ENCODE measurements around the gene CASZ1.
A peak's percentile ranks its signal among the peaks of the same experiment; 100 is the strongest.

Gene CASZ1

DNA sequence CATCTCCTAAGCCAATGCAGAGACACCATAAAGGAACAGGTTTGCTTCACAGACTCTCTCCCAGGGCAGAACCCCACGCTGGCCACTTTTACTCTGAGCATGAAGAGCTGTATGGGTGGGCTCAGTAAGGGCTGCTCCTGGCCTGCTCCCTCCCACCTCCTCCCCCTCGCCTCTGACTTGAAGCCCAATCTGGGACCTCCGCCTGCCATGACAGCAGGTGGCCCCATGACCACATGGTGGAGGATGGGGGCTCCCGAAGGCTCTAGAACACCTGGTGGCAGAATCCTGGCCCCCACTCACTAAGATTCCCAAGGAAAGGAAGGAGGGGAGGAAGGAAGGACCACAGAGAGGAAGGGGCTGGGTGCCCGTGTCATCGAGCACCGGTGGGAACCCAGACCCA is 23.7 kb downstream of the CASZ1 start:
- DNase-seq: no peak

DNA sequence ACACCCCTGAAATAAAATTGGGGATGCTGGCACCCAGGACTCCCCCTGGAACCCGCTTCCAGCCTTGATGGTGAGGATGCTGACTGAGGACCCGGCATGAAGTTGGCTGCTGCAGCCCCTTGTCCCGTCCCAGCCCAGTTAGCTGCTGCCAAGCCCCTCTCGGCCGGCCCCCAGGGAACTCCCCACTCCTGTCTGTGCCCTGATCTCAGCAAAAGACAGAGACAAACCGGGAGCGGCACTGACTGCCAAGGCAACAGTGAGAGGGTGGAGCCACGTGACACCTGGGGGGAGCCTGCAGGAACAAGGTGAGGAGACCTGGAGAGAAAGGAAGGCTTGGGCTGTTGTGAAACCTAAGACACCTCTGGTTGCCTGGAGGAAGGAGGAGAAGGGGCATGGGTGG is 24.7 kb downstream of the CASZ1 start:
- no peak for DNase-seq

DNA sequence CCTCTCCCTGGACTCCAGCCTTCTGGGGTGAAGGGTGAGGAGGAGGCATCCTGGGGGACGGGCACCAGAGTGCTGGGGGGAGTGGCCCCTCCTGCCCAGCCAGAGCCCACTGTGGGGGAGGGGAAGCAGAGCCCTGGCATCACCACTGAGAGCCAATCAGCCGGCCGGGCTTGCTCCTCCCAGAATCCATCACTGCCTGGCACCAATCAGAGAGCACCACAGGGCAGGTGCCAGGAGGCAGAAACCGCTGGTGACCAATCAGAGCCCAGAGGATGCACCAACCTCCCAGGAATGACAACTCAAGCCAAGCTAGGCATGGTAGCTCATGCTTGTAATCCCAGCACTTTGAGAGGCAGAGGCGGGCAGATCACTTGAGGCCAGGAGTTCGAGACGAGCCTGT is 27.9 kb downstream of the CASZ1 start:
- no peak for DNase-seq

DNA sequence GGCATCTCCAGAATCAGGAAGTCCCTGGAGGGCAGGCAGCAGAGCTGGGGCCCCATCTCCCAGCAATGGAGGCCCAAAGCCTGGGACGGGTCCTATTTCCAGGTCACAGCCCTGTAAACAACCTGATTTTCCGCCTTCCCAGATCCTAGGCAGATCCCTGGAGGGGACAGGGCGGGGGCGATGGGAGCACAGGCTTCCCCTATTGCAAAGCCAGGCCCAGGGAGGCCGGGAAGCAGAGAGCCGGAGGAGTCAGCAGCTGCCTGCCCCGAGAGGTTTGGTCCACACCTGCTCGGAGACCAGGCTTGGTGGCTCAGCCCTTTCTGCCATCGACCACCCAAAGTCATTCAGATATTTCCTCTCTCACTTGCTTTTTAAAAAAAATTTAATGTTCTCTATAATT is 29.2 kb downstream of the CASZ1 start:
- DNase-seq: no peak

DNA sequence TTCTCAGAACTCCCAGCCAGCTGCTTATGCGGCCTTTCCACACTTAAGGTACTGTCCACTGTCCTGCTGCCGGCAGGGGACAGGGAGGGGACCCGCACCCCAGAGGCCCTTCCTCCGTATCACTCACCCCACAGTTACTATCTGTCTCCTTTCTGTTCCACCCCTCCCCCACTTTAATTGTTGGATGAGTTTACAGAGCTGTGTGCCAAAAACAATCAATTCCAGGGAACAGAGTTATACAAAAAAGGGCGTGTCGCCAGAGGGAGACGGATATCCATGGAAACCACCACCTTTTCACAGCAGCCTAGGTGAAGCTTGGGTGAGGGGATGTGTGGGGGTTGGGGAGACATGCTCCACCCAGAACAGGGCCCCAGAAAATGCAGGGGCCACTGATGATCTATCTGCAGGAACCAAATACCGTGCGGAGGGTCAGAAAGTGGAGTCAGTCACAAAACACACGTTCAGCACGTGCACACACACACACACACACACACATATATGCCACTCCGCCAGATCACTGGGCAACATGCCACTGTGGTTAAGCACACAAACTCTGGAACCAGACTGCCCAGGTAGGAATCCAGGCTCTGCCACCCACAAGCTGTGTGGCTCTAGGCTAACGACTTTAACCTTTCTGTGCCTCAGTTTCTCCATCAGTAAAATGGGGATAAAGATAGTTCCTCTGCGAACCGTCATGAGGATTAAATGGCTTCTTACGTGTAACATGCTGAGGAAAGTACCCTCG is 30.5 kb downstream of the CASZ1 start:
- DNase-seq: peak; percentile 11

DNA sequence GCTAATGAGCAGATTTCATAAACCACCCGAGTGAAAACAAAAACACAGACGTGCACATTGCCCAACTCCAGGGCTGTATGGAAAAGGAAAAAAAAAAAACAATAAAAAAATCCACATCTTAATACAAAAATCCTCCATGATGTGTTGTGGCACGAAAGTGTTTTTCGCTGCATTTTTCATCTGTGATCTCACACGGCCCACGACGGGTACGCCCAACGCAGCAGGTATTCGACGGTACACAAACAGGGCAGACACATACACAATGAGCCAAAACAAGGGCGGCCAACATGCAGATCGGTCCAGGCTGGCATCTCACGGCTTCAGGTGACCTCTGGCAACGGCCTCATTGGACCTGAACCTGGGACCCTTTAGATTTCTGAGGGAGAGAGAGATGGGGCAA is 31.1 kb downstream of the CASZ1 start:
- no peak for DNase-seq

DNA sequence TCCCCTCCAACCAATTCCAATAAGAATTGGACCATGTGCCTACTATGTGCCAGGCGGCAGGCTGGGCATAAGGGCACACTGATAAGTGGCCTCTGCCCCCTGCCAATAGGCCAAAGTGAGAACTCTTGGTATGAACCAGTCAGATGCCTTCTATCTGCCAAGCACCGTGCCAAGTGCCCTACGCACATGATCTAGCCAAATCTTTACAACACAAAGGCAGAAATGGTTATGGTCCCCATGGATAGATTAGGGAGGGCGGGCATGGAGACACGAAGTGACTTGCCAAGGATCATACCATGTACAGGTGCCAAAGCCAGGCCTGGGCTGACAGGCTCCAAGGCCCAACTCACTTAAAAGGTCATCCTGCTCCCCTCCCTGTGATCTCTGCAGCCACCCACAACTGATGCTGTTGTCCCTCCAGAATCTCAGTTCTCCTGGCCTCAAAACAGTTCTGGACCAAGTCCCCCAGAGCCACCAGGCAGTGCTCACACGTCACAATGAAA is 32.1 kb downstream of the CASZ1 start:
- DNase-seq: no peak

DNA sequence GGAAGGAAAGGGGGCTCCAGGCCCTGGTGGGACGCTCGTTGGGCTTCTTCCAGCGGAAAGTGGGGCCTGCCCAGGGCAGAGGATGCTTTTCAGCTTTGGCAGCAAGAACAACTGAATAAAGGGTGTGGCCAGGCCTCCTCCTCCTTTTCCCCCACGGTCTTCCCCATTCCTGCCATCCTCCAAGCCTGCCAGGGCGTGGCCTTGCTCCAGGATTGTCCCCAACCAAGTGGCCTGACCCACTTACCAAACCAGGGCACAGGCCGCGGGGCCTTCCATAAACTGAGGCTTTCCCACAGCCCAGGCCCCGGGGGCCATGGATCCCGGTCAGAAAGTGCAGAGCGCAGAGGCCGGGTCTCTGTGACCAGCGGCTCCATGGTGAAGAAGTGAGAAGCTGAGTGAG is 33.6 kb downstream of the CASZ1 start:
- no peak for DNase-seq

DNA sequence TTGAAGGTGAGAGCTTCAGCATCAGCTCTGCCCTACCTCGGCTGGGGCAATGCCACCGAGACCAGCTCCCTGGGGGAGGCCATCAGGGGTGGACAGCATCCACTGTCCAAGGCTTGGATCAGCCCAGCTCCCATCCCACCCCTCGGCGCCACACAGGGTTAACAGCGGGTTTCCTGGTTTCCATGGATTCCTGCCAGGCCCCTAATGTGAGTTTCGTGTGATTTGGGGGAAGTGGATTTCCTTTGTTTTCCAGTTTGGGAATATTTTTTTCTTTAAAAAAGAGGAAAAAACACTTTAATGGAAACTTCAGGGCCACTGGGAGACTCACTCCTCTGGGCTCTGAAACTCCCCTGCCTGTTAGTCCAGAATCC is 34.3 kb downstream of the CASZ1 start:
- no peak for DNase-seq

DNA sequence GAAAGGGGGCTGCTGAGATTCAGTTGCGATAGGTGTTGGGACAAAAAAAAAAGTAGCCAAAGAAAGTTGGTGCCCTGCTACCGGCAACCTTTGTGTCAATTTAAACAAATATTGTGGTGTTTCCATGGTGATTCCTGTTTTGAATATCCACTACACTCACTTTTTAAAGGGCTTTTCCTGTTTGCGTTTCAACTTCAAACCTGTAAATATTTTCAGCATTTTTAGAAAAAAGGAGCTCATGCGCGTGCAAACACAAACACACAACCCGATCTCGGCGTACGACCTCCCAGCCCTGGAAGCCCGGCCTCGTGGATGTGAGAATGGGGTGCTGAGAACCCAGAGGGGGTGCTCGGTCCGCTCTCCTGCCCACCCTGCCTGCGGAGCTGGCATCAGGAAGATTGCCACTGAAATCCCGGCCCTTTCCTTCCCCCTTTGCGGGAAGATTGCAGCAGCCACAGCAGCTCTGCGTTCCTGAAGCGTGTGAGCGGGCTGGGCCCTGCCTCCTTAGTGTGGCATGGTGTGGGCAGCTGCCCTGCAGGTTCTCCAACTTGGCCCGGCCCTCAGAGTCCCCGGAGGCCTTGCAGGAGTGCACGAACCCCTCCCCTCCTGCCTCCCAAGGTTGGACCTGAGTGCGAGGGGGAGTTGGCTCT is 34.8 kb downstream of the CASZ1 start:
- DNase-seq: no peak

DNA sequence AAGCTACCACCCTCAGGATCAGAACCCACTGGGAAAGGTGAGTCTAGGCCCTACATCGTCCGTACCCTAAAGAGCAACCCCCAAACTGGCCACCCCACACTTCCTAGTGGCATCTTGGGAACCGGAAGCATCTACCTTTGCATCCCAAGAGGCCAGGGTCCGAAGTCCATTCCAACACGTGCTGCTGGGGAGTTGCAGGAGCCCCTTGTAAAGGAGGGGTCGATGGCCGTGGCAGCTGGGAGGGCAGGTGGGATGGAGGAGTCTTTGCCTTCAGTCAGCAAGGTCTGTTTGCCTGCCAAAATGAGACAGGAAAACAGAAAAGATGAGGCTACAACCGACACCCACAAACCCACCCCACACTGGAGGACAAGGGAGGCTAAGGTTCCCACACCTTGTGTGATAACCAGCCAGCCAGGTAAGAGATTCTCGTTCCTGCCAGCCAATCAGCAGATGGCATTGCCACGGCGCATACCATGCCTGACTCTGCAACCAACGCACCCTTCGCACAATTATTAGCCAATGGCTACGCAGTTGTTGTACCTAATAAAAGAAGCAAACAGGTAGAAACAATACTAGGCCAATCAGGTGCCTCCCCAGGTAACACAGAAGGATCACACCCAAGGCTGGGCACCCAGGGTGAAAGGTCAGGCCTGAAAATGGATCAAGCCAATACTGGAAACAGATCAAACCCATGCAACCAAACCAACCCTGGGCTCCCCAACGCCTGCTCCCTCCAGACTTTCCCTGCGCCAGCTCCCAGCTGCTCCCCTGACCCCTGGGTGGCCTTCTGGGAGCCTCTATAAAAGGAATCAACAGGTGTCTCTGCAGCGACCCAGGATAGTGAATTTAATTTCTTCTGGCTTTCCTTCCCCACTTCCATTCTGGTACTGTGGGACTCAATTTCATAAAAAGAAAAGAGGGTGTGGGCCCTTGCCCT is 35.6 kb downstream of the CASZ1 start:
- DNase-seq: no peak

DNA sequence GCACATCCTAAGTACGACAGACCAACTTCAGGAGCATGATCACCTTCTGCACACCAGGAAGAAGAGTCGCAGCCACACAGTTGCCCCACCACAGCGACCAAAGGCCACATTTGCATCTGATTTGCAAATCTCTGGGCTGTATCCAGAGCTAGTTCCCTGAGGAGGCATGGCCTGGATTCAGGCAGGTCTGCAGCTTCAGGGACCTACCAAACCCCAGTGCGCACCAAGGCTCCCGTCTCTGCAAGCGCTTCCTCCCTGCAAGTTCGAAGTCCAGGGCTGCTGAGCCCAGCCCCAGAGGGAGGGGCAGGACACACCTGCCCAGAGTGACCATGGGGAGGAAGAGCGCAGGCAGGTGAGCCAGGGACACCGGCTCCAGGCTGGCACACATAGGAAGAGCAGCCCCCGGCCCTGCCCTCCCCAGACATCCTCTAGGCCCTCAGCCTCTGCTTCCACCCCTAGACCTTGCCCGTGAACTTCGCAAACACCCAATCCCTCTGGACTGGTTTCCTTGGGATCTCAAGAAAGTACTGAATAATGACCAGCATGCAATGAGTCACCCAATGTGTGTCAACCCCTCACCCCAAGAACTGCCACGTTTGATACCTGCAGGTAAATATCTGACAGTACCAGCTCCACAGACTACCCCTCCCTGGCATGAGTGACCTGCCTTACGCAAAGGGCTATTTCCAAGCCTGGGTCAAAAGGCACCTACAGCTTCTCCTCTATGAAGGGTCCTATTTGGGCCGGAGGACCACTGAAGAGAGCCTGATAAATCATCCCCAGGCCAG is 36.8 kb downstream of the CASZ1 start:
- DNase-seq: no peak

DNA sequence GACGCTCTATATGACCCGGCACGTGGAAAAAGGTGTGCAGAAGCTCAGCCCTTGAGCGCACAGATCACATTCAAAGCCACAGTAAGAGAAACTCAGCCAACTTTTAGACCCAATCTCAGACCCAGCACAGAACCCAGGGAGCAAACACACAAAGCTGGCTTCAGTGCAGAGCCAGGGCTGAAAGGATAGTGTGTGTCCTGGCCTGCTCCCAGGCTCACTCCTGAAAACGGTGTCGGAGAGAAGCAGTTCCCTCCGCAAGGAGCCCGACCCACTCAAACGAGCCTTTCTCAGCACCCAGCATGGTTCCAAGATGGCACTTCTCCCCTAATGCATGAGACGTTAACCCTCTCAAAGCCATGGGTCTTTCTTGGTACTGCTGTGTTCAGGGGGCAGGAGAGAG is 39.6 kb downstream of the CASZ1 start:
- no peak for DNase-seq

DNA sequence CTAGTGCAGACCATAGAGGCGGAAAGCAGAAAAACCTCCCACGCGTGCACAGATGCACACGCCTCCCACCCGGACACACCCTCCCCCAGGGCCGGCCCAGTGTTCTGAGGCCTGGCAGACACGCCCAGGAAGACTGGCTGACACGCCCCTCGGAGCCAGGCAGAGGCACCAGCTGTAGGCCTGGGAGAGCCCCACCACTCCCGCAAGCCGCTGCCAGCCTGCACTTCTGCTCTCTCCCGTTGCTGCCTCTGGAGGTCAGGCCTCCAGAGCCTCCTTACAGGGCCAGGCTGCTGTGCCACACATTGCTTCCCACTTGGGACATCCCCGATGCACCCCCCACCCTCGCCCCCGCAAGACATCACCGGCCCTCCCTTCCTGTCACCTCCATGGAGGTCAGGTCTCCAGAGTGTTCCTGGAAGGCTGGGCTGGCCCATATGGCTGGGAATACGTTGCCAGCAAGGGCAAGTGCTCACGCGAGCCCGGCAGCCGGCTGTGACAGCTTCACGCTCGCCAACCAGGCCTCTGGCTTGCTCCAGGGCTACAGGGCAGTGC is 40.4 kb downstream of the CASZ1 start:
- DNase-seq: no peak

DNA sequence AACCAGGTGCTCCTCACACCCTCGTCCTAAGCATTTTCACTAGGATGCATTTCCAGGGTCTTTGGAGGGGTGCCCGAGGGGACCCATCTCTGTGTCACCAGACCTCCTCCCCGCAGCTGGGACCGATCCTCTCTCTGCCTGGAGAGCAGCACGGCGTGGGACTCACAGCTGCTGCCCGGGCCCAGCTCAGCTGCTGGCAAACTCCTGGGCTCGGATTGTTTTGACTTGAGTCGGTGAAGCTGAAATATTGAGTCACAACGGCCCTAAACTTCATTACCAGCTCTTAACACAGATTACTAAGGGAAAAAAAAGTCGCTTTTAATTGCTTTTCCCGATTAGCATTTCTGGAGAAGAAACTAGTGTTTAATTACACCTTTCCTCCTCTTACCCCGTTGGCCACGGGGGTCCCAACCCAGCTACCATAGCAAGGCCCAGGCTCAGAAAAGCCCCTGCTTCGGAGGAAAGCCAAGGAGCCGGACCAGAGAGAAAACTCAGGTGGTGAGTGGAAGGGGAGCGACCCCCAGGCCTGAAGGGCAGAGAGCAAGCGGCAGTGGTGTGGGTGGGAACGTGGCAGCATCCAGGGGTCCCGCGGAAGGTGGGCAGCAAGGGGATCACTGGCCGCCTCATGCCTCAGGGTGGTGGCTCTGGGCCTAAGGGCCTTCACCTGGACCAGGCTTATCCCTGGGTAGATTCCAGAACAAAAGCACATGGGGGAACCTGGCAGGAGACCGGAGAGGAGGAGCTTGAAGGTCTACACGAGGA is 41.7 kb downstream of the CASZ1 start:
- no peak for DNase-seq

DNA sequence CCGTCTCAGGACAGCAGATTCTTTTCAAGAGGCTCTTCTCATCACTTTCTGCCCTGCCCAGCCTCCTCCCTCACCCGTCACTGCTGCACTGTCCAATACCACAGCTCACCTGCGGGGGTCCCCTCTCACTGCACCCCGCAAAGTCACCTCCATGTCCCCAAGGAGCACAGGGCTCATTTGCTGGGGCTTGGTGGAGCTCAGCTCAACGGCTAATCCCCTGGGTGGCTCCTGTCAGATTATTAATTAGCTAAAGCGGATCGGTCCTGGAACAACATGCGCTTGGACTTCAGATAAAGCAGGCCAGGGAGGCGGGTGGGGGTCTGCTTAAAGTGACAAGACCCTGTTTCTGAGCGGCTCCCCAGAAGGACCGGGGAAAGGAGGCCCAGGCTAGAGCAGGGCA is 43.1 kb downstream of the CASZ1 start:
- DNase-seq: no peak

DNA sequence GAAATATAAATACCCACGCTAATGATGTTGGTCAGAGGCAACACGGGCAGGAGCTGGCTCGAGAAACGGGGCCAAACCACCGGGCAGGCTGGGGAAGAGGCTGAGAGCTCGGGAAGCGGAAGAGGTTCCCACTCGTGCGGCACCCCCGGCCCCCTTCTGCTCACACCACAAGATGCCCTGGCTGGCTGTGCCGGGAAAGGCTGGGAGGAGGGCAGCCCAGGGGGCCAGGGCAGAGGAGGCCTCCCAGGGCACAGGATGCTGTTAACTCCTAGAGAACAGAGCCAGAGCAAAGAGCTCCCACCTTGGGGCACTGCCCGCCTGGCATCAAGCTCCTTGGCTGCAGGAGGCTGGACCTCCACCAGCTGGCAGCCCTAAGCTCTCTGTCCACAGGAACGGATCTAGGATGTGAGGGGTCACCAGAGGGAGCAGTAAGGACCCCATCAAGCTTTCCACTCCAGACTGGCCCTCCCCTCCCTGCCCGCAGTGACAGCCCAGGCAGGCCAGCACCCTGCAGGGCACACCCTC is 44.8 kb downstream of the CASZ1 start:
- no peak for DNase-seq

DNA sequence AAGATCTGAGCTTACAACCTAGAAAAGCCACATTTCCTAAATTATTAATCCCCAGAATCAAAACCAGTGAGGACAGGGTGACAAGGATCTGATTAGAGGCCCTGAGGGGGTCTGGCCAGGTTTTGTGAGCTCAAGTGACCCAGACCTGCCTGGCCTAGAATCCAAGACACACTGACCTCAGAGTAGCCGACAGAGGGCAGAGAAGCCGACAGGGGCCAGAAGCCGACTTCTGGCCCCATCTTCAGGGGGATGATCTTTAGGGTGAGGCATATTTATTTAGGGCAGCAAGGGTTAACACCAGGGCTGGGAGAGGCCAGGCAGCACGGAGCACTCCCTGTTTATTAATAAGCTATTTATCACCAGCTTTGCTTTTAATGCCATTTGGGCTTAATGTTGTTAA is 45.3 kb downstream of the CASZ1 start:
- DNase-seq: no peak

DNA sequence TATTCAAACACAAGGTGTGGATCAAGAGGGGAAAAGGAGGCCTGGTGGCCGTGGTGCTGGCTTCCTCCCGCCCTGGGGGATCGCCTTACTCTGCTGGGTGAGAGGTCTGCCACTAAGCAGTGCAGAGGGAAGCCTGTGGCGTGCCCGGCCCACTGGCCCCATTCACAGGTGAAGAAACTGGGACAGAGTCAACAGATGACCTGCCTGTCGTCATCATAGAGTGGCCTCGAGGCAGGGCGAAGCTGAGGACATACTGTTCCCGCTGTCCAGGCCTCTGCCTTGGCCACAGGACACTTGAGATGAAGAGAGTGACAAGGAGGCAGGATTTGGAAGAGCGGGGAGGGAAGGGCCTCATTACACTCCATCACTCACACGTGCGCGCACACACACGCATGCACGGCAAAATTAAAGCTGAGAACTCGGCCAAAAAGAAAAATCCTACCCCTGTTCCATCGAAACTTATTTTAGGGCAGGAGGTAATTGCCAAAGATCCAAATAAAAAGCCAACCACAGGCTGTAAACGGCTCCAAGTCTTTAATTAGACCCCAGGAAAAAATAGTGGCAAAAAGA is 50.5 kb downstream of the CASZ1 start:
- no peak for DNase-seq

DNA sequence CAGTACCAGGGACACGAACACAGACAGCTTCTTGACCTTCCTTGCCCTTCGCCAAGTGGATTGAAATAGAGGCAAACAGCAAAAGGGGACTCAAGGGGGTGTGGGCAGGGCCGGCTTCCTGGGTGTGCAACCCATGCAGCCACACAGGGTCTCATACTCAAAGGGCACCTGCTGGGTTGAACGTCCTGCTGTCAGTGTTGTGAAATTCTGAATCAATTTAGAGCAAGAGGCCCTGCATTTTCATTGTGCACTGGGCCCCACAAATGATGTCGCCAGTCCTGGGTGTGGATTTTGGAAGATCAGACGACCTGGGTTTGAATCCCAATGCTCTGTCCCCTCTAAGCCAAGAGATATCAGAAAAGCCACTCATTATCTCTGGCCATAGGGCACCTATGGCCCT is 51.1 kb downstream of the CASZ1 start:
- DNase-seq: no peak

DNA sequence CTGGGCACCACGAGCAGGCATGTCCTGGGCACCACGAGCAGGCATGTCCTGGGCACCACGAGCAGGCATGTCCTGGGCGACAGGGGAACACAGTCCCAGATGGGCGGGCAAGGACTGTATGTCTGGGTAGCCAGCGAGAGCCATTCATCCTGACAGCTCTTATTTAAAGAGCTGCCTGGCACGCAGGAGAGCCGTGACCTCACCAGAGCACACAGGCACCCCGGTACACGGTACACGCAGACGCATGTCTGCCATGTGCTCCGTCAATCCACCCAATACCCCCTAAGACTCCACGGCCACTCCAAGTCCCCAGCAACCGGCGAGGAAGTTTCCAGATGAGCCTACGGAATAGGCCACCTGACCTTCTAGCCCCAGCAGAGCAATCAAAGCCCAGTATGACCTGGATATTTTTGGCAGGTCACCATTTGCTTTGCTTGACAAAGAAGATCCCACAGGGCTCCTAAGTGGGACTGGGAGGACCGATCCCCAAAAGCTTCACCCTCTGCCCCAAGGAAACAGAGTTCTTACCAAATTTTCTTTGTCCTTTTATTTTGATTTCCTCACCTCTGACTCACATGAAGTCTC is 51.7 kb downstream of the CASZ1 start:
- no peak for DNase-seq
